ENCODE measurements around the gene RRP1.

DNA sequence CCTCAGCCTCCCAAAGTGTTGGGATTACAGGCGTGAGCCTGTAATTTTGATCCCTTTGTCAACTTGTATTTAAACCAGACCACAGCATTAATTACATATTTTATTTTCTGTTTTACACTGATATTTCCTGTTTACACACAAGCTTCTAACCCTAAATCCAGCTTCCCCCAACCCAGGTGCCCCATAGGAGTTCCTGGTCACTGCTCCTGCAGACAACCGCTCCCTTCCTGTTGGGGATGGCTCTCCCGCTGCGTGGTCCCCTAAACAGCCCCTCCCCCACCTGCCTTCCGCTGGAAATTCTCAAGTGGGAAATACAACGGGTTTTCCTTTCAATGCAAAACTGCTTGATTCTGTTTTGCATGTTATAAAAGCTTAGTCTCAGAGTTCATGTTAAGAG lies 17.0 kb upstream of the RRP1 start:
- TF ChIP-seq, protein P1, sequence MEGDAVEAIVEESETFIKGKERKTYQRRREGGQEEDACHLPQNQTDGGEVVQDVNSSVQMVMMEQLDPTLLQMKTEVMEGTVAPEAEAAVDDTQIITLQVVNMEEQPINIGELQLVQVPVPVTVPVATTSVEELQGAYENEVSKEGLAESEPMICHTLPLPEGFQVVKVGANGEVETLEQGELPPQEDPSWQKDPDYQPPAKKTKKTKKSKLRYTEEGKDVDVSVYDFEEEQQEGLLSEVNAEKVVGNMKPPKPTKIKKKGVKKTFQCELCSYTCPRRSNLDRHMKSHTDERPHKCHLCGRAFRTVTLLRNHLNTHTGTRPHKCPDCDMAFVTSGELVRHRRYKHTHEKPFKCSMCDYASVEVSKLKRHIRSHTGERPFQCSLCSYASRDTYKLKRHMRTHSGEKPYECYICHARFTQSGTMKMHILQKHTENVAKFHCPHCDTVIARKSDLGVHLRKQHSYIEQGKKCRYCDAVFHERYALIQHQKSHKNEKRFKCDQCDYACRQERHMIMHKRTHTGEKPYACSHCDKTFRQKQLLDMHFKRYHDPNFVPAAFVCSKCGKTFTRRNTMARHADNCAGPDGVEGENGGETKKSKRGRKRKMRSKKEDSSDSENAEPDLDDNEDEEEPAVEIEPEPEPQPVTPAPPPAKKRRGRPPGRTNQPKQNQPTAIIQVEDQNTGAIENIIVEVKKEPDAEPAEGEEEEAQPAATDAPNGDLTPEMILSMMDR (IDR thresholded peaks at IDR 0.05), result no peak
- TF ChIP-seq POLR2A (IDR thresholded peaks at IDR 0.05), result no peak
- TF ChIP-seq EP300 (IDR thresholded peaks at IDR 0.05), result no peak
